Activated naive CD4-positive, alpha-beta T cell treated with anti-CD3 and anti-CD28 coated beads, Interleukin-2, amount 10 ng/mL, durations not matched to agents 7 days and 5 days (primary cell): ENCODE results near the gene ACER1.

Source experiments
- CTCF ChIA-PET: fragments of 350-600 bp; sonication (Branson Sonifier 250); formaldehyde crosslinking; loops from one replicate; lab custom pipeline; 2021; ENCODE audit warnings: antibody characterized with exemption; lab: Charles Lee
- DNase-seq: peaks from one replicate; pipeline ENCODE4 v3.0.0-alpha.2; 2020
- H3K27ac Mint-ChIP-seq: one replicate; pipeline ENCODE4 v1.8.0; 2021; ENCODE audit warnings: mild to moderate bottlenecking, moderate library complexity, mixed read lengths
- H3K27me3 Mint-ChIP-seq: one replicate; pipeline ENCODE4 v1.8.0; 2021; ENCODE audit warnings: mild to moderate bottlenecking, mixed read lengths
- H3K36me3 Mint-ChIP-seq: one replicate; pipeline ENCODE4 v1.8.0; 2021; ENCODE audit warnings: mixed read lengths
- H3K4me1 Mint-ChIP-seq: one replicate; pipeline ENCODE4 v1.8.0; 2021; ENCODE audit warnings: mixed read lengths
- H3K4me3 Mint-ChIP-seq: one replicate; pipeline ENCODE4 v1.8.0; 2021; ENCODE audit warnings: mild to moderate bottlenecking, moderate library complexity, mixed read lengths
- H3K9me3 Mint-ChIP-seq: one replicate; pipeline ENCODE4 v1.8.0; 2021; ENCODE audit warnings: mixed read lengths

Gene ACER1

DNA sequence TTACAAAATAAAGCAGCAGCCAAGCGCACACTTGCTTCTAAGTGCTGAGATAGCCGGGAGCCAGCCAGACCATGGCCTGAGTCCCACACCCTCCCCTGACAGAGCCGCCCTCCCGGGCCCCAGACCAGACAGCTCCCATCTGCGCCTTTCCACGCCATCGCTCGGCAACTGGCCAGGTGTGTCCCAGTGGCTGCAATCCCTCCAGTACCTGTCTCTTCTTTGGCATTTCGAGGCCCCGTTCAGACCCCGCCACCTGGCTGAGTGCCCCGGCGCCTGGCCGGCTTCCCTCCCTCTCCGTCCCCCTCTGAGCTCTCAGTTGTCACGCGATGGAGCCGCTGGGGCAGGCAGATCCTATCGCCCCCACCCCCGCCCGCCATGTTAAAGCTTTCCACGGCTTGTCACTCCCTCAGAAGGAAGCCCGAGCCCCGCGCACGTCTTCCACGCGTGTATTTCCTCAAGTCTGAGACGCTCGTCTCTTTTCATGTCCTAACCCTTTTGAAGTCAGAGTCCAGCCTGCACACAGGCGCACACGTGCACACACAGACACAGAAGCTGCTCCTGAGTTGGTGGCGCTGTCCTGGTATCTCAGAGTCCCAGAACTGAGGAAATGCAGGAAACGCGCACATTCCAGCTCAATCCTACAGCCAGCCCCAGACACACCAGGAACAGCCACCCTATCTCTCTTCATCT lies 61.5 kb downstream of the ACER1 start:
- CTCF ChIA-PET = interaction anchor here (1.2 to 2.2 kb wide), 3 partner anchors 12 to 53 kb away, joined by 3 to 7 read pairs (median 5); no protein-coding TSS in a partner anchor
- DNase-seq = no peak
- peaks cover 14% of the 10 kb centered on the region for H3K4me1 Mint-ChIP-seq

GRCh38 chr19:6271251-6271650 lies 62.2 kb downstream of the ACER1 start:
- no peak overlapping the region for H3K4me3 Mint-ChIP-seq
- H3K27me3 Mint-ChIP-seq = no peaks in the 10 kb centered on the region
- H3K4me1 Mint-ChIP-seq = peaks cover 8% of the 10 kb centered on the region
- CTCF ChIA-PET = interaction anchor here (0.8 to 2.2 kb wide), 4 partner anchors 11 to 53 kb away, joined by 3 to 7 read pairs (median 4); no protein-coding TSS in a partner anchor
- DNase-seq = no peak
- peak overlapping the region; percentile 80 for H3K27ac Mint-ChIP-seq
- H3K36me3 Mint-ChIP-seq = peaks cover 20% of the 10 kb centered on the region
- H3K9me3 Mint-ChIP-seq = no peaks in the 10 kb centered on the region

More for the DNA sequence above, 61.5 kb downstream of the ACER1 start:
- H3K27me3 Mint-ChIP-seq = no peaks in the 10 kb centered on the region
- no peaks in the 10 kb centered on the region for H3K9me3 Mint-ChIP-seq
- H3K36me3 Mint-ChIP-seq = peaks cover 18% of the 10 kb centered on the region
- no peak overlapping the region for H3K27ac Mint-ChIP-seq
- H3K4me3 Mint-ChIP-seq = no peak overlapping the region

GRCh38 chr19:6270822-6271221 lies 62.6 kb downstream of the ACER1 start:
- Mint-ChIP-seq H3K9me3 (no peaks in the 10 kb centered on the region), H3K27me3 (no peaks in the 10 kb centered on the region), H3K27ac (peak overlapping the region; percentile 80), H3K36me3 (peaks cover 20% of the 10 kb centered on the region), H3K4me3 (no peak overlapping the region), H3K4me1 (peaks cover 3% of the 10 kb centered on the region)
- CTCF ChIA-PET = interaction anchor here (0.8 to 2.2 kb wide), 3 partner anchors 11 to 52 kb away, joined by 3 to 7 read pairs (median 5); no protein-coding TSS in a partner anchor
- DNase-seq = no peak

- CTCF ChIA-PET = interaction anchor here (0.8 to 2.2 kb wide), 2 partner anchors 10 to 14 kb away, joined by 3 to 7 read pairs; no protein-coding TSS in a partner anchor
- Mint-ChIP-seq H3K36me3 (peaks cover 20% of the 10 kb centered on the region), H3K27me3 (no peaks in the 10 kb centered on the region), H3K4me1 (peaks cover 3% of the 10 kb centered on the region), H3K27ac (no peak overlapping the region), H3K4me3 (no peak overlapping the region), H3K9me3 (no peaks in the 10 kb centered on the region)
- no peak for DNase-seq
Measured at GRCh38 chr19:6270076-6270745, 63.2 kb downstream of the ACER1 start.

- CTCF ChIA-PET = interaction anchor here (0.6 to 2.2 kb wide), 3 partner anchors 9 to 50 kb away, joined by 3 to 7 read pairs (median 3); no protein-coding TSS in a partner anchor
- Mint-ChIP-seq H3K4me1 (peaks cover 3% of the 10 kb centered on the region), H3K4me3 (no peak overlapping the region), H3K36me3 (peaks cover 20% of the 10 kb centered on the region), H3K27ac (no peak overlapping the region), H3K27me3 (no peaks in the 10 kb centered on the region), H3K9me3 (no peaks in the 10 kb centered on the region)
- no peak for DNase-seq
Measured at GRCh38 chr19:6269101-6269886, 64.1 kb downstream of the ACER1 start.

DNA sequence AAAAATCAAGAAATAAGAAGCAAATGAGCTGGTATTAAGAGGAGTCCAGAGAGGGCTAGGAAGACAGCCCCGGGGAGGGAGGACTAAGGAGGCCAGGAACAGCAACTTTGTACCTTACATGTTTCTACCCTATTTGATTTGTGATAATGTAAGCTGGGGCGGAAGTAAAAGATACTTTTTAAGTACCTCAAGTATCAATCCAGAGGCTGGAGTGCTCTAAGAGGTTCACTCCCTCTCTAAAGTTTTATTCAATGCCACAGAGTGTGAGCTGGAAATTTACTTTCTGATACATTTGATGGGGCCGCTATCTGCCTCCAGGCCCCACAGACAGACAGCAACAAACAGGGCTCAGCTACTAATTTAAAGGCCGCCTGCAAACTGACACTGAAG lies 65.0 kb downstream of the ACER1 start:
- Mint-ChIP-seq H3K4me3 (no peak overlapping the region), H3K9me3 (no peaks in the 10 kb centered on the region), H3K27ac (peak overlapping the region; percentile 29), H3K36me3 (peaks cover 20% of the 10 kb centered on the region), H3K4me1 (peaks cover 3% of the 10 kb centered on the region), H3K27me3 (no peaks in the 10 kb centered on the region)
- CTCF ChIA-PET = interaction anchor here (0.6 kb wide), 1 partner anchor 42 kb away, joined by 3 read pairs; no protein-coding TSS in a partner anchor
- no peak for DNase-seq

DNA sequence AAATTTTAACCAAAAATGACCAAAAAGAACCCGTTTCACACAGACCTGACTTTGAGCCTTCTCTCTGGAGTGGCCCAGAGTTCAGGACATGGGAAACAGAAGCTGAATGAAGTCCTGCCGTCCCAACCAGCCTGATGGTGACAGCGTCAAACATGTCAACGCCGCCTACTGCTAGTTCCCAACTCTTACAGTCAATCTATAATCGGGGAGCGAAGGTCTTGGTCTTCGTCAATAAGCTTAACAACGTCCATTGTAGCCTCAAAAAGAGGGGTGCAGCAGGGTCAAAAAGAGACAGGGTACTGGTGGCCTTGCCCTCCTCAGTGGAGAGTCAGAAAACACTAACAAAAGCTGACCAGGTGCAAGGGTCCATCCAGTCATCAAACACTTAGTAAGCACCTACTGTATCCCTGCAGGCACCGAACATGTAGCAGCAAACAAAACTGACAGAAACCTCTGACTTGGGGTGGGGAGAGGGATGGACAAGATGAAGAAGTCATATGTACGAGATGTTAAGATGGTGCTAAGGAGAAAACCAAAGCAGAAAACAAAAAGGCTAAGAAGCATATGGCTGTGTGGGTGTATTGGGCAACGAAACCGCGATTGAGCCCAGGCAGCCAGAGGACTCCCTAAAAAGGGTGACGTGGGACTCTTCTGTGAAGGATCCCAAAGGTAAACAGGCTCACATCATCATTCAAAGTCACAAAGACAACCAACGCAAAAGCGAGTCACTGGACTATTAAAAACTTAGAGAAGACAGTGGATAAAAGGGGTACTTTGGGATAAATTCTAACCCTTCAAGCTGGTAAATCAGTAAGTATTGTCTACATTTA lies 65.6 kb downstream of the ACER1 start:
- Mint-ChIP-seq H3K27ac (peak overlapping the region; percentile 29), H3K27me3 (no peaks in the 10 kb centered on the region), H3K4me1 (peaks cover 3% of the 10 kb centered on the region), H3K36me3 (peaks cover 20% of the 10 kb centered on the region), H3K9me3 (no peaks in the 10 kb centered on the region), H3K4me3 (no peak overlapping the region)
- no peak for DNase-seq
- CTCF ChIA-PET = no interaction called here

DNA sequence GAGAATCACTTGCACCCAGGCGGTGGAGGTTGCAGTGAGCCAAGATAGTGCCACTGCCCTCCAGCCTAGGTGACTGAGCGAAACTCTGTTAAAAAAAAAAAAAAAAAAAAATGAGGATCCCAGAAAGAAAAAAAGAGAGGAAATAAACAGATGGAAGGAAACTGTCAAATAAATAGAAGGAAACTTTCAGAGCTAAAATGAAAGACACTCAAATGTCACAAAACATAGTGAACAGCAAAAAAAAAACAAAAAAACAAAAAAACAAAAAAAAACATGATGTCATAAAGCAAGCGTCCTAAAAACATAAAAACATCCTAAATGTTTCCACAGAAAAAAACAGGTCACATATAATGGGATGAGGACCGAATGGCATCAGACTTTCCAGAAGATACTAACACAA lies 68.6 kb downstream of the ACER1 start:
- no peaks in the 10 kb centered on the region for H3K4me1 Mint-ChIP-seq
- no peak overlapping the region for H3K4me3 Mint-ChIP-seq
- no peak overlapping the region for H3K27ac Mint-ChIP-seq
- no peak for DNase-seq
- CTCF ChIA-PET = interaction anchor here (1.3 kb wide), 1 partner anchor 47 kb away, joined by 4 read pairs; no protein-coding TSS in a partner anchor
- no peaks in the 10 kb centered on the region for H3K27me3 Mint-ChIP-seq
- H3K36me3 Mint-ChIP-seq = peaks cover 14% of the 10 kb centered on the region
- no peaks in the 10 kb centered on the region for H3K9me3 Mint-ChIP-seq

GRCh38 chr19:6263735-6264444 lies 69.5 kb downstream of the ACER1 start:
- H3K4me1 Mint-ChIP-seq = no peaks in the 10 kb centered on the region
- no peaks in the 10 kb centered on the region for H3K27me3 Mint-ChIP-seq
- H3K9me3 Mint-ChIP-seq = no peaks in the 10 kb centered on the region
- DNase-seq = no peak
- peaks cover 12% of the 10 kb centered on the region for H3K36me3 Mint-ChIP-seq
- H3K27ac Mint-ChIP-seq = no peak overlapping the region
- CTCF ChIA-PET = no interaction called here
- no peak overlapping the region for H3K4me3 Mint-ChIP-seq

DNA sequence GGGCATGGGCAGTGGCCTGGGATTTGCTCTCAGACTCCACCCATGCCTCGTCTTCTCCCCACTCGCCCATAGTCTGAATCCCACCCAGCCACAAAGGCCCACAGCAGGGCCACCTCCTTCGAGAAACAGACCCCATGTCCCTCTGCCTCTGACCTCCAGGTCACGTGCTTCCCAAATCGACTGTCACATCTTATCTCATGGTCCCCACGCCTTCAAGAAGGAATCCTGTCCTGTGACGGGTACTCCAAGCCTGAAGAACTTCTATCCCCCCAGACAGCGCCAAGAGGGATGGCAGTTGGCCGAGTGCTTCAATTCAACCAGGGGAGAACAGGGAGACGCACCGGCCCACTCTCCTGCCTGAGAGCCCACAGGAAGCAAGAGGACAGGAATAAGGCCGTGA lies 70.1 kb downstream of the ACER1 start:
- CTCF ChIA-PET = no interaction called here
- Mint-ChIP-seq H3K27ac (no peak overlapping the region), H3K27me3 (no peaks in the 10 kb centered on the region), H3K4me1 (no peaks in the 10 kb centered on the region), H3K9me3 (no peaks in the 10 kb centered on the region), H3K4me3 (no peak overlapping the region), H3K36me3 (peaks cover 10% of the 10 kb centered on the region)
- DNase-seq = no peak

GRCh38 chr19:6262519-6262918 lies 70.9 kb downstream of the ACER1 start:
- Mint-ChIP-seq H3K4me1 (no peaks in the 10 kb centered on the region), H3K4me3 (no peak overlapping the region), H3K36me3 (peaks cover 8% of the 10 kb centered on the region), H3K27ac (no peak overlapping the region), H3K27me3 (no peaks in the 10 kb centered on the region), H3K9me3 (no peaks in the 10 kb centered on the region)
- DNase-seq = no peak
- CTCF ChIA-PET = no interaction called here

GRCh38 chr19:6261883-6262282 lies 71.5 kb downstream of the ACER1 start:
- no peaks in the 10 kb centered on the region for H3K4me1 Mint-ChIP-seq
- DNase-seq = no peak
- no peaks in the 10 kb centered on the region for H3K27me3 Mint-ChIP-seq
- no peak overlapping the region for H3K27ac Mint-ChIP-seq
- H3K9me3 Mint-ChIP-seq = no peaks in the 10 kb centered on the region
- no peak overlapping the region for H3K4me3 Mint-ChIP-seq
- CTCF ChIA-PET = interaction anchor here (0.6 kb wide), 1 partner anchor 17 kb away, joined by 3 read pairs; no protein-coding TSS in a partner anchor
- H3K36me3 Mint-ChIP-seq = peaks cover 9% of the 10 kb centered on the region
